Effector CD8-positive, alpha-beta T cell (primary cell): Measurements from ENCODE around the gene RUBCN.
"Not testable (repeated sequence)": the region's sequence is repeated elsewhere in the genome, so short reads cannot be mapped to it uniquely, and the experiment has no call there.

Experiments used
- DNase-seq: peaks from one replicate; lab custom pipeline; 2025; lab: John Stamatoyannopoulos, UW

The RUBCN gene

GRCh38 chr3:197658706-197659105 lies 78.0 kb downstream of the RUBCN start:
- DNase-seq = not testable (repeated sequence)

GRCh38 chr3:197657541-197658292 lies 79.0 kb downstream of the RUBCN start:
- not testable (repeated sequence) for DNase-seq

DNA sequence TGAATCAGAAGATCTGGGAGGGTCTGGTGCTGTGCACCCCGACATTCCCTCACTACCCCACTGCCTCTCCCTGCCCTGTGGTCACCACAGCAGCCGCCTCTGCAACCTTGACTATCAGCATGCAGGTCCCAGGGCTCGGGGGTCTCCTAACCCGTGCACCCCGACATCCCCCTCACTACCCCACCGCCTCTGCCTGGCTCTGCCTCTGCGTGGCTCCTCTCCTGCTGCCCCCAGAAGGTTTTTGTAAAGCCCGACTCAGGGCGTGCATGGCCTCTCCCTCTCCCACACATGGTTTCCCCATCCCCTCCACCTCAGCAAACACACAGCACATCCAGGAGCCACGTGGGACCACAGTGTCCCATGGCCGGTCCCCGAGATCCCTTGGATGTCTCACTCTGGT lies 79.7 kb downstream of the RUBCN start:
- DNase-seq = not testable (repeated sequence)

GRCh38 chr3:197656129-197656528 lies 80.6 kb downstream of the RUBCN start:
- DNase-seq = not testable (repeated sequence)

DNA sequence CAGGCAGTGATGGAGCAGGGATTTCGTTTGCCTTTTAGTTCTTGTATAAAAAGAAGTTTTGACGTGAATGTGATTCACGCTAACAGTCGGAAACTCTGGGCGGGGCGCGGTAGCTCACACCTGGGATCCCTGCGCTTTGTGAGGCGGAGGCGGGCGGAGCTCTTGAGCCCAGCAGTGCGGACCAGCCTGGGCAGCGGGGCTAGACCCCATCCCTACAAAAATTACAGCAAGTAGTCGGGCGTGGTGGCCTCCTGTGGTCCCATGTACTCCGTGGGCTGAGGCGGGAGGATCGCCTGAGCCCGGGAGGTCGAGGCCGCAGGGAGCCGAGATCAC lies 81.7 kb downstream of the RUBCN start:
- DNase-seq = not testable (repeated sequence)

DNA sequence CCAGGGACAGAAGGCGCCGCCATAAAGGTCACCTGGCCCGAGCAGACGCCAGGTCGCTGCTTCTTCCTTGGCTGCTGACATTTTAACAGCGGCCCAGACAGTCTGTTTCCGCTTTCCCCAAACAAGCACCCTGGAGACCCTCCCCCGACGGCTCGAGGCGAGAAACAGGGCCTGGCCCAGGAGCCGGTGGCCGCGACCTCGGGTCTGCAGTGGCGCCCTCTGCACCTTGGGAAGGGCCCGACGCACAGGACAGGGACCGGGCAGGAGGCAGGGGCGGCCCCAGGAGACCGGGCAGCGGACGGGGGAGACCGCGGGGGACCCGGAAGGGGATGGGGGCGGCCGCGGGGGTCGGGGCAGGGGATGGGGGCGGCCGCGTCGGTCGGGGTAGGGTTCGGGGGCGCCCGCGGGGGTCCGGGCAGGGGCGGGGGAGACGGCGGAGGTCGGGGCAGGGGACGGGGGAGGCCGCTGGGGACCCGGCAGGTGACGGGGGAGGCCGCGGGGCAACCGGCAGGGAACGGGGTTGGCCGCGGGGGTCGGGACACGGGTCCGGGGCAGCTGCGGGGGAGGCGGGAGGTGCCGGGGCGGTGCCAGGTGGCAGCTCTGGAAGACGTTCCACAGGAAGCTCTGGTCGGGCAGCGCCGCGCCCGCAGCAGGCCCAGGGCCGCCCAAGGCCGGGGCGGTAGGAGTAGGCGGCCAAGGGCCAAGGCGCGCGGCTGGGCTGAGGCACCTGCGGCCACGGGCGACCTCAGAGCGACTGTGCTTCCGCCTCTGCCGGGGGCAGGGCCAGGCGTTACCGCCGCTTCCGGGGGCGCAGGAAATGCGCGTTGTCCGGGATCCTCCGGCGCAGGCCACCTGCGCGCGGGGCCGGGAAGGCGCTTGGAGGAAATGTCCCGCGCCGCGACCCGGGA lies 82.4 kb downstream of the RUBCN start:
- not testable (repeated sequence) for DNase-seq

GRCh38 chr3:197652860-197653259 lies 83.8 kb downstream of the RUBCN start:
- DNase-seq = not testable (repeated sequence)

DNA sequence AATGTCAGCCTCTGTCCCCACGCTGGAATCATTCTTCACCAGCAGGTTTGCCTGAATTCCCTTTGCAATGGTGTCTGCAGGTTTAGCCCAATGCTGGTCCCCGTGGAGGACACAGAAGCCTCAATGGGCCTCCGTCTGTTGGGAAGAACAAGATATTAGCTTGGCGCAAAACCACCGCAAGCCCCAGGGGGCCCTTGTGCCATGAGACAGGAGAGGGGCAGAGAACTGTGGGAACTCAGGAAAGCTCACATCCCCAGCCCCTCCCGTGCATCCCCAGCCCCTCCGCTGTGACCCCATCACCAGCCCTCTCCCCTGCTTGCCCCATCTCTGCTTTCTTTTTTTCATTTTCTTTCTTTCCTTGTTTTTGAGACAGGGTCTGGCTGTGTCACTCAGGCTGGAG lies 89.1 kb downstream of the RUBCN start:
- not testable (repeated sequence) for DNase-seq

DNA sequence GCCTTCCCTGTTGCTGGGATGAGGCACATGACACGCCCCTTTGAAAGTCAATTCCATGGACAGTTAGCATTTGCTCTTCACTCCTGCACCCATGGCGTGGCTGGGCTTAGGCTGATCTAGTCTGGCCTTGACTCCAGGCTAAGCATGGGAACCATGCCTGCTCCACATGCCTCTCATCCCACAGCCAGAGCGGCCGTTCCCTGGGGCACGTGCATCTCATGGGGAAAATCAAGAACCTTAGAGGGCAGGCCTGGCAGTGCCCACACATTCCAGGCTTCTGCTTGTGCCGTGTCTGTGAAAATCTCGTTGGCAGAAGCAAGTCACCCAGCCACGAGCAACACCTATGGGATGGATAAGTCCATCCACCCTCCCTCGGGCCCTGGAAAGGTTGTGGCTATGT lies 89.5 kb downstream of the RUBCN start:
- not testable (repeated sequence) for DNase-seq

- DNase-seq = not testable (repeated sequence)
These were observed 90.4 kb downstream of the RUBCN start for GRCh38 chr3:197646294-197646693.

DNA sequence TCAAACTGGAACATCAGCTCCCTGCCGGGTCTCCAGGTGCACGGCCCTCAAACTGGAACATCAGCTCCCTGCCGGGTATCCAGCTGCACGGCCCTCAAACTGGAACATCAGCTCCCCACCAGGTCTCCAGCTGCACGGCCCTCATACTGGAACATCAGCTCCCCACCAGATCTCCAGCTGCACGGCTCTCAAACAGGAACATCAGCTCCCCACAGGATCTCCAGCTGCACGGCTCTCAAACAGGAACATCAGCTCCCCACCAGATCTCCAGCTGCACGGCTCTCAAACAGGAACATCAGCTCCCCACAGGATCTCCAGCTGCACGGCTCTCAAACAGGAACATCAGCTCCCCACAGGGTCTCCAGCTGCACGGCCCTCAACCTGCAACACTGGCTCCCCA lies 99.1 kb downstream of the RUBCN start:
- DNase-seq = not testable (repeated sequence)

- not testable (repeated sequence) for DNase-seq
These were observed 104.7 kb downstream of the RUBCN start for GRCh38 chr3:197631989-197632388.

DNA sequence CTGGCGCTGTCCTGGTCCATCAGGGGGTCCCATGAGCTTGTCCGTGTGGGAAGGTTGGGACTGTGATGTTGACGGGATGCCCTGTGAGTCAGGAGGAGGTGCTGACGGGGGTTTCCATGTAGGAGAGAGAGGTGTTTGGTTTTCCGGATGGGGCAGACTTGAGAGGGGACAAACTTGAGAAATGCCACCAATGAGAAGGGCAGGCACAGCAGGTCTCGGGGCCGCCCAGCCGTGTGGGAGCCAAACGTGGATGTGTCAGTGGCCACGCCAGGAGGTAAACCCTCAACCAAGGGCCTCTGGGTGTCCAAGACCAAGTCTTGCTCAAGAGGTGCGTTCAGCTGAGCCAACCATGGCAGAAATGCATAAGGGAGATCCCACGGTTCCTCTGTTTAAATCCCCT lies 105.9 kb downstream of the RUBCN start:
- not testable (repeated sequence) for DNase-seq

- not testable (repeated sequence) for DNase-seq
These were observed 107.4 kb downstream of the RUBCN start for GRCh38 chr3:197629286-197629685.

- not testable (repeated sequence) for DNase-seq
These were observed 108.8 kb downstream of the RUBCN start for GRCh38 chr3:197627772-197628523.

DNA sequence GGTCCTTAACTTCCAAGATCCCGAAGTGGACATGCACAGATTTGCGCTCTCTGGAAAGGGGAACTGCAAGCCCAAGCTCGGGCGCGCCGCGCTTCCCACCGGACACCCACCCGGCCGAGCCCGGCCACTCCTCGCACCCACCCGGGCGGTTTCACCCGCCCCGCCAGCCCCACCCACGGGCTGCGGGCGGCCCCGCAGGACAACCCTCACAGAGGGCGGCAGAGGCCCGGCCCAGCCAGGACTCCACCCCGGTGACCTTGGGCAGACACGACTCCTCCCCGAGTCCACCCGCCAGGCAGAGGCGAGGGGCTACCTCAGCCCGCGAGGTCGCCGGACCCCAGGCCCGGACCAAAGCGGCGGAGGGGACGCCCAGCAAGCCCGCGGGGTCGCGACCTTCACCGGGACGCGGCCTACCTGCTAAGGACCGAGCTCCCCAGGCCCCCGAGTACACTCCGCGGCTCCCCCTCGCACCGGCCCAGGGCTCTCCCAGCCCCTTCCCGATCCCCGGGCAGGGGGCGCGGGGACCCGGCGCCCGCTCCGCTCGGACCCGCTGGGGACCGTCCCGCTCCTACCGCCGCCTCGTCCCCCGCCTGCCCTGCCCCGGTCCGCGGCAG lies 109.4 kb downstream of the RUBCN start:
- DNase-seq = not testable (repeated sequence)

DNA sequence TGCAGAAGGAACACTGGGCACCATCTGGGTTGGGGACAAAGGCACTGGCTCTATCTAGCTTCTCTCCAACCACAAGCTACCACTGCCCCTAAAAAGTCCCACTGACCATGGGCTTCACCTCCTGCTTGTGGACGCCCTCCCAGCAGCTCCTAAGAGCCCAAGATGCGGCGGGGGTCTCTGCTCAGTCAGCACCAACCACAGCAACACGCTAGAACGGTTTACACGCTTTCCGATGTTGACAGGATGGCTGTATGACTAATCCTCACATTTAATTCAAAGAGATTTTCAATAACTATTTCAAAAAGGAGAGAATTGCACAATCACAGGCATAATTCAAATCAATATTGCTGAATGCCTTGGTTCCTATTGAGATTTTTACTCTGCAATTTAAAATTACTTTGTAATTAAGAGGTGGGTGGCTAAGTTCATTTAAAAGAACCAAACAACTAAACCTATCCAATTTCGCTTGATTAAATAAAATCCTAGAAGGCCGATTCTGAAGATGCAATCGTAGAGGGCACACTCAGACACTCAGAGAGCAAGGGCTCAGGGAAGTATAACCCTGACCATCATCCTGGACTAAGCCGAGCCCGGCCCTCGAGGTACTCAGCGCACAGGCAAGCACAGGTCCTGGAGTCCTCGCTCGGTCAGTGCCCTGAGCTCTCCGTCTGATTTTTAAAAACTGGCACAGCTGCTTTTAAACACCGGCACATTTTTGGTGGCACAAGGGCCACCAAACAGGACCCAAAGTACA lies 110.1 kb downstream of the RUBCN start:
- not testable (repeated sequence) for DNase-seq

GRCh38 chr3:197621478-197621877 lies 115.2 kb downstream of the RUBCN start:
- not testable (repeated sequence) for DNase-seq
